GM21423 (cell line): Measurements from ENCODE around the gene MRPS27.

Experiments used
- ATAC-seq: cut with Tn5 transposase; IDR thresholded peaks from one replicate; pipeline ENCODE4 v1.9.1; 2021; ENCODE audit warnings: mild to moderate bottlenecking, moderate library complexity; ENCODE audit not compliant: unreplicated experiment

Gene MRPS27

GRCh38 chr5:72292411-72292810 is 27.6 kb downstream of the MRPS27 start:
- no peak for ATAC-seq

- ATAC-seq: no peak
Observed at GRCh38 chr5:72291601-72292000, 28.4 kb downstream of the MRPS27 start.

- peak; percentile 39 for ATAC-seq
Observed at GRCh38 chr5:72290356-72291133, 29.5 kb downstream of the MRPS27 start.

- no peak for ATAC-seq
Observed at GRCh38 chr5:72288924-72289323, 31.1 kb downstream of the MRPS27 start.

GRCh38 chr5:72286798-72287197 is 33.2 kb downstream of the MRPS27 start:
- ATAC-seq: no peak

- no peak for ATAC-seq
Observed at GRCh38 chr5:72285424-72285821, 34.6 kb downstream of the MRPS27 start.

- no peak for ATAC-seq
Observed at GRCh38 chr5:72284559-72285423, 35.2 kb downstream of the MRPS27 start.

GRCh38 chr5:72283358-72283757 is 36.7 kb downstream of the MRPS27 start:
- ATAC-seq: no peak

- ATAC-seq: no peak
Observed at GRCh38 chr5:72282878-72283277, 37.2 kb downstream of the MRPS27 start.

GRCh38 chr5:72281764-72282499 is 38.1 kb downstream of the MRPS27 start:
- no peak for ATAC-seq

- ATAC-seq: no peak
Observed at GRCh38 chr5:72281430-72281763, 38.6 kb downstream of the MRPS27 start.

- no peak for ATAC-seq
Observed at GRCh38 chr5:72280581-72281069, 39.4 kb downstream of the MRPS27 start.

GRCh38 chr5:72276219-72276752 is 43.8 kb downstream of the MRPS27 start:
- ATAC-seq: no peak

- ATAC-seq: no peak
Observed at GRCh38 chr5:72273547-72273946, 46.5 kb downstream of the MRPS27 start.

GRCh38 chr5:72272398-72272797 is 47.6 kb downstream of the MRPS27 start:
- ATAC-seq: no peak

GRCh38 chr5:72271702-72272101 is 48.3 kb downstream of the MRPS27 start:
- ATAC-seq: no peak

- ATAC-seq: no peak
Observed at GRCh38 chr5:72270037-72270436, 50.0 kb downstream of the MRPS27 start.

GRCh38 chr5:72269411-72269780 is 50.6 kb downstream of the MRPS27 start:
- no peak for ATAC-seq

- ATAC-seq: no peak
Observed at GRCh38 chr5:72268753-72269410, 51.2 kb downstream of the MRPS27 start.

GRCh38 chr5:72268260-72268659 is 51.8 kb downstream of the MRPS27 start:
- no peak for ATAC-seq

- ATAC-seq: no peak
Observed at GRCh38 chr5:72267685-72268084, 52.4 kb downstream of the MRPS27 start.
